Measurements from ENCODE around the gene OBP2B. TPM values are rescaled to one million over a fixed set of nuclear protein-coding genes. Genes with fewer than 3 reads are reported as not detected.

Gene OBP2B
- polyA plus RNA-seq, 1 donor (not counting 4 experiments of a cell fraction or from before 2014, with no cell fraction given) = not detected

DNA sequence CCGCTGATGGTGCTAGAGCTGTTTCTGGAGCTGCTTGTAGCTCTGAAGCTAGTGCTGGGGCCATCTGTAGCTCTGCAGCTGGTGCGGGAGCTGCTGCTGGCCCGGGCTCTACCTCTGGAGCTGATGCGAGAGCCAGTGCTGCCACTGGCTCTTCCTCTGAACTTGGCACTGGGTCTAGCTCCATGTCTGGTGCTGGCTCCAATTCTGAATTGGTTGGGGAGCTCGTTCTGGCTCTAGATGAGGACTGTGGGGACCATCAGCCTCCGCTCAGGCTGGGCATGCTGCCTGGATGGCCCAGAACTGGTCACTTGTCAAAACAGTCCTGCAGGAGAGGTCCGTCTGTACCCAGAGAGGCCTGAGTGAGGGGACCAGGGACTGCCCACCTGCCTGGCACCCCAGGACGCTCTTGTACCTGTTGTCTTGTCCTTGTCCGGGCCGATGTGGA, 21.5 kb downstream of the OBP2B start:
- Histone ChIP-seq H3K79me2 (ENCODE audit: control insufficient read depth, insufficient read depth, low read length) (no peaks in the 10 kb centered on the region), H3K27me3 (ENCODE audit: control insufficient read depth, extremely low read depth, insufficient read depth, low read length) (peaks cover 12% of the 10 kb centered on the region), H3K36me3 (ENCODE audit: control insufficient read depth in 2 of 2, extremely low read depth in 1 of 2, insufficient read depth in 2 of 2, low read length in 2 of 2) (no peaks in the 10 kb centered on the region), H3K9me3 (ENCODE audit: control insufficient read depth, low read depth, low read length) (no peaks in the 10 kb centered on the region), H3K9me1 (ENCODE audit: control insufficient read depth, extremely low read depth, insufficient read depth, low read length) (no peaks in the 10 kb centered on the region), H3K4me2 (ENCODE audit: control insufficient read depth, extremely low read depth, insufficient read depth, low read depth, low read length) (no peak overlapping the region), H4K20me1 (ENCODE audit: control insufficient read depth, extremely low read depth, insufficient read depth, low read length) (no peaks in the 10 kb centered on the region), H3K4me1 (ENCODE audit: control insufficient read depth, extremely low read depth, insufficient read depth, low read length) (no peaks in the 10 kb centered on the region), H3K27ac (ENCODE audit: control insufficient read depth, insufficient read depth, low read length) (no peak overlapping the region), H3K4me3 (ENCODE audit: control insufficient read depth in 2 of 3, extremely low read depth in 1 of 3, insufficient read depth in 2 of 3, low read depth in 1 of 3, low read length in 3 of 3) (no peak overlapping the region), H2AFZ (ENCODE audit: control insufficient read depth, low read length) (no peak overlapping the region), H3K9ac (ENCODE audit: control insufficient read depth, extremely low read depth, insufficient read depth, low read length) (no peak overlapping the region)
- FAIRE-seq = no peak
- TF ChIP-seq EZH2 (IDR thresholded peaks at IDR 0.05; ENCODE audit: low read length) (no peak), CTCF (optimal IDR thresholded peaks at IDR 0.05 in 1 of 3, IDR thresholded peaks at IDR 0.05 in 1 of 3, conservative IDR thresholded peaks at IDR 0.05 in 1 of 3; ENCODE audit: extremely low read depth in 1 of 3, insufficient read depth in 2 of 3, low read length in 3 of 3) (no peak)
- dilution Hi-C loops (cut with MboI; ENCODE audit: extremely low pct_ligation_motif_present, low sequenced_read_pairs) = no loop called here
- no peak for DNase-seq (ENCODE audit: low read depth, low spot score)

DNA sequence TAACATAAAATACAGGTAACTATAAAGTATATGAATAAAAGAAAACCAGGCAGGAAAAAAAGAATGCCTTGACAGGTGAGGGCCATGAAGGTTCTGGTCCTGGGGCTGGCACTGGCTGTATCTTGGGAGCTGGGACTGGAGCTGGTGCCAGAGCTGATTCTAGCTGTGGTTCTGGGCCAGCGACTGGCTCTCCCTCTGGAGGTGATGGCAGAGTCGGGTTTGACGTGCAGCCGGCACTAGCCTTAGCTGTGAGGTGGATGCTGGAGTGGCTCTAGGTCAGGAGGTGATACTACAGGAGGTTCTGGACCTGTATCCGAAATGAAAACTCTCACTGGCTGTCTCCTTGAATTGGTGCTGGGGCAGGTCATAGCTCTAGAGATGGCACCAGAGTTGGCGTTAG, 22.3 kb downstream of the OBP2B start:
- peaks cover 12% of the 10 kb centered on the region for H3K27me3 ChIP-seq (ENCODE audit: control insufficient read depth, extremely low read depth, insufficient read depth, low read length)
- no peak overlapping the region for H3K27ac ChIP-seq (ENCODE audit: control insufficient read depth, insufficient read depth, low read length)
- no peaks in the 10 kb centered on the region for H3K9me3 ChIP-seq (ENCODE audit: control insufficient read depth, low read depth, low read length)
- FAIRE-seq (no peak), DNase-seq (ENCODE audit: low read depth, low spot score) (no peak)
- no peaks in the 10 kb centered on the region for H3K9me1 ChIP-seq (ENCODE audit: control insufficient read depth, extremely low read depth, insufficient read depth, low read length)
- H3K4me1 ChIP-seq (ENCODE audit: control insufficient read depth, extremely low read depth, insufficient read depth, low read length) = no peaks in the 10 kb centered on the region
- no peak overlapping the region for H3K4me2 ChIP-seq (ENCODE audit: control insufficient read depth, extremely low read depth, insufficient read depth, low read depth, low read length)
- no peak overlapping the region for H3K9ac ChIP-seq (ENCODE audit: control insufficient read depth, extremely low read depth, insufficient read depth, low read length)
- dilution Hi-C loops (cut with MboI; ENCODE audit: extremely low pct_ligation_motif_present, low sequenced_read_pairs) = no loop called here
- no peaks in the 10 kb centered on the region for H3K79me2 ChIP-seq (ENCODE audit: control insufficient read depth, insufficient read depth, low read length)
- H4K20me1 ChIP-seq (ENCODE audit: control insufficient read depth, extremely low read depth, insufficient read depth, low read length) = no peaks in the 10 kb centered on the region
- no peak overlapping the region for H3K4me3 ChIP-seq (ENCODE audit: control insufficient read depth in 2 of 3, extremely low read depth in 1 of 3, insufficient read depth in 2 of 3, low read depth in 1 of 3, low read length in 3 of 3)
- H2AFZ ChIP-seq (ENCODE audit: control insufficient read depth, low read length) = no peak overlapping the region
- TF ChIP-seq CTCF (optimal IDR thresholded peaks at IDR 0.05 in 1 of 3, IDR thresholded peaks at IDR 0.05 in 1 of 3, conservative IDR thresholded peaks at IDR 0.05 in 1 of 3; ENCODE audit: extremely low read depth in 1 of 3, insufficient read depth in 2 of 3, low read length in 3 of 3) (no peak), EZH2 (IDR thresholded peaks at IDR 0.05; ENCODE audit: low read length) (no peak)
- no peaks in the 10 kb centered on the region for H3K36me3 ChIP-seq (ENCODE audit: control insufficient read depth in 2 of 2, extremely low read depth in 1 of 2, insufficient read depth in 2 of 2, low read length in 2 of 2)
